GM21619 (cell line): ENCODE data around the gene TC2N.
"Not testable (repeated sequence)": the region's sequence is repeated elsewhere in the genome, so short reads cannot be mapped to it uniquely, and the experiment has no call there.

Source experiments
- ATAC-seq: cut with Tn5 transposase; IDR thresholded peaks from one replicate; pipeline ENCODE4 v1.9.1; 2021; ENCODE audit not compliant: unreplicated experiment

TC2N gene

GRCh38 chr14:91770185-91770584 is 97.2 kb downstream of the TC2N start:
- no peak for ATAC-seq

- ATAC-seq = no peak
These were observed 111.6 kb downstream of the TC2N start for GRCh38 chr14:91755570-91756295.

GRCh38 chr14:91754819-91755218 is 112.5 kb downstream of the TC2N start:
- ATAC-seq = no peak

DNA sequence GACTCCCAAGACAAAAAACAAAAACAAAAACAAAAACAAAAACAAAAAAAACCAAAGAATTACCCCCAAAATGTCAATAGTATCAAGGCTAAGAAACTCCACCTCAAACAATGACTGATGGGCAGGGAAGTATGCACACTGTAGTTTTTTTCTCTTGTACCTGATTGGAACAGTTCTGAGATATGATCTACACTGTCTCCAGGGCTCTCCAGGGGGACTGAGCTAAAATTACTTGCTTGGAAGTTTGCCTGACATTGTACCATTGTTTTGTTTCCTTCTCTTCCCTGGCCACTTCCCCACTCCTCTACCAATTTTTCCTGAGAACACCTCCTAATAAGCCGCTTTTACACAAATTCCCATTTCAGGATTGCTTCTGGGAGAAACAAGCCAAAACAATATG is 113.2 kb downstream of the TC2N start:
- no peak for ATAC-seq

DNA sequence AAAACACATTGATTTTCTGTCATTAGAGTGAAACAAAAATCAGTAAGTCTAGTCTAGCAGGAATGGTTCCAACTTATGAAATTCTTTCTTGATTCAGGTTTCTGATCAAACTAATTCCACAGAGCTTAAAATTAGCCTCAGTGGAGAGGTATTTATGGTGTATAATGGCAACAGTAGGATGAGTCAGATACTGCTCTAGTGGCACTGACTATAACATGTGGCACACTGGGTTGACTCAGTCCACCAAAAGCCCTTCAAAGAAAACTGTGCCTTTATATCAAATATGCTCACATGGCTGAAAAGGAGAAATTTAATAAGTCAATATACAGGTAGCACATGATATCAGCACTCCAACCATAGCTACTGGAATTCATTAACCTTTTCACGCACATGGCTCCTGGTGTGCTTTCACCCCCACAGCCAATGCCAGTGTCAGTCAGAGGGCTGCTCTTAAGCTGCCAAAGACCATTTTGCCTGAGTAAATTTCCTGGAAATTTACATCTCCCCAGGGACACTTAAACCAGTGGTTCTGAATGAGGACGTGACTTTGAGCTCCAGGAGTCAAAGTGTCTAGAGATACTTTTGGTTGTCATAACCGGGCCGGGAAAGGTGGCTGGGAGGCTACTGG is 113.7 kb downstream of the TC2N start:
- ATAC-seq = no peak

GRCh38 chr14:91752961-91753360 is 114.4 kb downstream of the TC2N start:
- ATAC-seq = no peak

- ATAC-seq = no peak
These were observed 115.6 kb downstream of the TC2N start for GRCh38 chr14:91751719-91752118.

GRCh38 chr14:91750634-91751198 is 116.6 kb downstream of the TC2N start:
- ATAC-seq = no peak

- ATAC-seq = no peak
These were observed 117.5 kb downstream of the TC2N start for GRCh38 chr14:91749868-91750267.

DNA sequence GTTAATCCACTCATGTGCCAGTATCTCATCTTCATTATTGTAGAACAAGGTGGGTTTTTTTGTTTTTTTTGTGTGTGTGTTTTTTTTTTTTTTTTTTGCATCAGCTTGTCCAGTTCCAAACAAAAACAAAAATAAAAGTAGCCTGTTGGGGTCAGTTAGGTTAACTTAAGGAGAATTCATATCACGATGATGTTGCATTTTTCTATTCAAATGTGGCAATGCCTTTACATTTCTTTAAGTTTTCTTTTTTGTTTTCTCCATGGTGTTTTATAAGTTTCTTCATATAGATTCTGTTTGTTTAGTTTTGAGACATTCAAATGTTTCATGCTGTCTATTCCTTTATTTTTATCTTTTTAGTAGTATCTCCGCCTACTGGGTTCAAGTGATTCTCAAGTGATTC is 119.3 kb downstream of the TC2N start:
- ATAC-seq = no peak

DNA sequence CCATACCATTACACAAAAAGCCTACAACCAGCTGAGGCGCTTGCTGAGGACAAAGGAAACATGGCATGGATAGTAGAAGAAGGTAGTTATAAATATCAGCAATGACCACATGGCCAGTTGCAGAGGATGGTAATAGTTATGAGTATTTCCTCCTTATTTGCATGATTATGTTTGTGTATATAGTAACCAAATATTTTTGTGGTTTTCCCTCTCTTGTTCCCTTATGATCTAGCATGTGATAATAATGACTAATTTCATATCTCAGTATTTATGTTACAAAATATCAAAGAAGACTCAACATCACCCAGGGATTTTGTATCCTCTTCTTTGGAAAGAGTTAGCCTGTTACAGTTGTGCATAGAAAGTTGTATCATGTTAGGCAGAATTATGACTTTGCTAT is 122.0 kb downstream of the TC2N start:
- no peak for ATAC-seq

DNA sequence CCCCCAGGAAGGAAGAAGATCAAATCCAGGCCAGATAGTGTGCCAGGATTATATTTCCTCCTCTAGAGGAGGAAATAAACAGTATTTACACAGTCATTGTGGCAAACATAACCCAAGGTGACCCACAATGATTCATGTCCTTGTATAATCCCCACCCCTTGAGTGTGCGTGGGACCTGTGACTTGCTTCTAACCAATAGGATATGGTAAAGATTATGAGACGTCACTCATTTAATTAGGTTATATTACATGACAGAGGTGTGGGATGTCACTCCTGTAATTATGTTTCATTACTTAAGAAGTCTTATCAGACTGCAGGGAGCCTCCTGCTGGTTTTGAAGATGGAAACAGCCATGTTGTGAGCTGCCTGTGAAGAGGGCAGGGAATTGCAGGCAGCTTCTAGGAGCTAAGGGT is 123.3 kb downstream of the TC2N start:
- ATAC-seq = no peak

DNA sequence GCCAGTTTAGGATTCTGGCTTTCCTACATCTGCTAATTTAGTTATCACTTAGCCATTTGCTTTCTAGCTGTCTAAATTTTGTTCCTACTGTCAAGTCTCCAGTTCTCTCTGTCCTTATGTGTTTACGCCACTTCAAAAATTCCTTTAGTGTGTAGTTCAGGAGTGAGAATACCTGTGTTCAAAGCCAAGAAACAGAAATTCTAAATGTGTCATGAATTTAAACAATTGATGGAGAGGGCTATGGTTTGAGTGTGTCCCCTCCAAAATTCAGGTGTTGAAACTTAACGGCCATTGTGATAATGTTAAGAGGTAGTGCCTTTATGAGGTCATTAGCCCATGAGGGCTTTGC is 124.1 kb downstream of the TC2N start:
- no peak for ATAC-seq

DNA sequence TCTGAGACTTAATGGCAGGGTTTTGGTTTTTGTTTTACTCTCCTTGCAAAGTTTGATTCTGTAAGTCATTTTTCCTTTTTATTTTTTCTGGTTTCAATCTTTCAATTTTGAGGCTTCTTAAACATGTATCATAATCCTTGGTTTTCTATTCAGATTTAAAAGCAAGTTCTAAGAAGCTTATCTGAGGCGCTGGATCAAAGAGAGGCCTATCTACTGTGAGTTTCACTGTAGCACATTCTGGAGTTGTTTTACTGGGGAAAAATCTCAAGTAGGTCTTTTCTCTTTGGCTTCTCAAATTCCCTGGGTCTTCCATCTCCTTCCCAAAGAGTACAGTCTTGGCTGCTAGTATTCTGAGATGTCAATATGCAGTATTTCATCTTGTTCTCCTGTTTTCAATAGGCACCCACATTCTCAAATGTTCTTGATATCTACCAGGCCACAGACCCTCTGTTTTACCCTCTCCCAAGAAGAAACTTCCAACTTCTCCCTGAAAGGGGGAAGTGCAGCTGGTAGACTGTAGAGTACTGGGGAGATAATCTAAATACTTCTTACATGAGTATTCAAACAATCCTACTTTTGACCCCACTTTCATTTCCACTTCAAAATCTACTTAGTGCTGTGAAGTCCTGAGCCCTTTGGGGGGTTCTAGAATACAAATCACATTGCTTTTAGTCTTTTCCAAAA is 124.6 kb downstream of the TC2N start:
- ATAC-seq = no peak

DNA sequence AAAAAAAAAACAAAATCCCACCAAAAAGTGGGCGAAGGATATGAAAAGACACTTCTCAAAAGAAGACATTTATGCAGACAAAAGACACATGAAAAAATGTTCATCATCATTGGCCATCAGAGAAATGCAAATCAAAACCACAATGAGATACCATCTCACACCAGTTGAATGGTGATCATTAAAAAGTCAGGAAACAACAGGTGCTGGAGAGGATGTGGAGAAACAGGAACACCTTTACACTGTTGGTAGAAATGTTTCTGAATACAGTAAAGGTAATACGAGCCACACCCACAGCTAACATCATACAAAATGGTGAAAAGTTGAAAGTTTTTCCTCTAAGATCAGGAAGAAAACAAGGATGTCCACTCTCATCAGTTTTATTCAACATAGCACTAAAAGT is 127.5 kb downstream of the TC2N start:
- ATAC-seq = not testable (repeated sequence)

DNA sequence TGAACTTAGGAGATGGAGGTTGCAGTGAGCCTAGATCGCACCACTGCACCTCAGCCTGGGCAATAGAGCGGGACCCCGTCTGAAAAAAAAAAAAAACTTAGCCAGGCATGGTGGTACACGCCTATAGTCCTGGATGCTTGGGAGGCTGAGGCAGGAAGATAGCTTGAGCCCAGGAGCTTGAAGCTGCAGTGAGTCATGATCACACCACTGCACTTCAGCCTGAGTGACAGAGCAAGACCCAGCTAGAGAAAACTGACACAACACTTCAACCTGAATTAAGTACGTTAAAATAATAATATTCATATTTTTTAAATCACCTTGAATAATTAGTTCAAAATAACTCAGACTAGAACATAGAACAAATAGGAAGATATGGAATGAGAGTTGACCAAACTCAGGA is 129.7 kb downstream of the TC2N start:
- no peak for ATAC-seq

DNA sequence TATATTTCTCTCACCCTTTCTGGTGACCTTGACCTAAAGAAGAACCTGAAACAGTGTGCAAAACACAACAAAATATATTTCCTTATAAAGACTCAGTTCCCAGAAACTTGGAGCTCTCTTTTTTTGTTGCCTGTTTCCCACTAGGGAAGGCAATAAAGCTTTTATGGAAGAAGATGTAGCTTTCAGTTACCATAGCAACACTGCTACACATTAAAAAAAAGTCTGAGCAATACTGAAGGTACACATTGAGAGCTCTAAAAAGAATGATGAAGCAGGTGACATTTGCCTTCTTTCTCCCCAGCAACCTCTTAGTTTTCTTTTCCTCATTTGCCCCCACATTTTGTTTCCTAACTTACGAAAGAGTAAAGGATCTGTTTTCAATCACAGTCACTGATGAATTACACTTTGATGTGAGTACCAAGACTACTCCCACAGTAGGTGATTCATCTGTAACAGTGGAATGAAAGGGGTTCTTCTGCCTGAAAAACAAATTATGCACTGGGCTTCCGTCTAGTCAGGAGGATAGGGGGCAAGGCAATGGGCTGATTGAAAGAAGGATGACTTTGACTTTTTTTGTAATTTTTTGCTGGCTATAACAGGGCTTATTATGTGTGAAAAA is 134.4 kb downstream of the TC2N start:
- no peak for ATAC-seq

DNA sequence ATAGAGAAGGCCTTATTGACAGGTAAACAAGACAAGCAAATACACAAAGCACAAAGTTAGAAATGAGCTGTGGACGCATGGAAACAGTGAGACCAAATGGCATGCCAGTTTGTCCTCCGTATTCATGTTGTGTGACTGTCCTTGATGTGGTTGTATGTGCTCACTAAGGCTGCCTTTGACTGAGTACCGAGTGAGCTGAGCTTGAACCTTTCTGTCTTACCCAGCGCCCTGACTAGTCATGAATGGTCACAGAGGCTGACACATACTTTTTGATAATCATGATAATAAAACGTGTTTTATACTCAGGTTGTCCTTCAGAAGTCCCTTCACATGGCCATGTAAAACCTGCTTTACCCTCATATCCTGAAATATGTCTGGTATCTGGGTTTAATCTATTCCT is 134.9 kb downstream of the TC2N start:
- no peak for ATAC-seq

GRCh38 chr14:91731986-91732385 is 135.3 kb downstream of the TC2N start, which contains the start of gene CATSPERB:
CATSPERB (minus strand) TSS chr14:91732086; CDS start chr14:91729479, 2,607 bp downstream.
- no peak for ATAC-seq

DNA sequence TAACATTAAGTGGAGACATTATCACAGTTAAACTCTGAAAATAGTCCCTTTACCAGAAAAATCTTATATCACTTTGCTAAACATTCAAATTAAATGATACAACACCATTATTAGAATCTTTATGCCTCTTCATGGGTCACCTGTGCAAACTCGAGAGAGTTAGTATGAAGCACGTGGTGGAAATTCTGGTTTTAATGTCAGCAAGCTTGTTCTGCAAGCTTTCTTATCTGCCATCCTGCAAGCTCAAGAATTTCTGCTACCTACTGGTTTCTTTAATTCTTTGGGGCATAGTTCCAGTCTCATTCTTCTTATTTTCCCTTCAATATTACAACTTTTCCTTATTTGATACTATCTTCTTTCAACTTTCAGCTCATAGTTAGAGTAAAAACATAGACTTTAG is 136.3 kb downstream of the TC2N start:
- no peak for ATAC-seq

DNA sequence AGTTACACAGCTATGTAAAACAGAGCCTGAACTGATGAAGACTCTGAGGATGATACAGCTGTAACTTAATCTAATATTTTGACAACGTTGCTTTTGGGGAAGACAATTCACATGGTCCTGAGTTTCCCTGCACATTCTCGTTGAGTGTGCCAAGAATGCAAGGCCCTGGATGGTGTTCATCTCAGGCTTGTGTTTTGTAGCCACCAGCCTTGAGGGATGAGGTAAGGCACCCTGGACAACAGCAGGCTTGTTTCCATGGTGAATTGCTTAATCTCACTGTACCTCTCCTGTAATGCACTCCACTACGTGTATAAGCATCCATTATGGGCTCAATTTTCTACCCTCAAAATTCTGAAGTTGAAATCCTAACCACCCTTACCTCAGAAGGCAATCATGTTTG is 137.6 kb downstream of the TC2N start:
- no peak for ATAC-seq
